ENCODE measurements around the gene ACYP2. TPM values are rescaled to one million over a fixed set of nuclear protein-coding genes. Genes with fewer than 3 reads are reported as not detected.

ACYP2 gene
- total and polyA plus RNA-seq, 2 donors (not counting 1 experiment from before 2014, with no cell fraction given), result 14.0 to 17.2 TPM

DNA sequence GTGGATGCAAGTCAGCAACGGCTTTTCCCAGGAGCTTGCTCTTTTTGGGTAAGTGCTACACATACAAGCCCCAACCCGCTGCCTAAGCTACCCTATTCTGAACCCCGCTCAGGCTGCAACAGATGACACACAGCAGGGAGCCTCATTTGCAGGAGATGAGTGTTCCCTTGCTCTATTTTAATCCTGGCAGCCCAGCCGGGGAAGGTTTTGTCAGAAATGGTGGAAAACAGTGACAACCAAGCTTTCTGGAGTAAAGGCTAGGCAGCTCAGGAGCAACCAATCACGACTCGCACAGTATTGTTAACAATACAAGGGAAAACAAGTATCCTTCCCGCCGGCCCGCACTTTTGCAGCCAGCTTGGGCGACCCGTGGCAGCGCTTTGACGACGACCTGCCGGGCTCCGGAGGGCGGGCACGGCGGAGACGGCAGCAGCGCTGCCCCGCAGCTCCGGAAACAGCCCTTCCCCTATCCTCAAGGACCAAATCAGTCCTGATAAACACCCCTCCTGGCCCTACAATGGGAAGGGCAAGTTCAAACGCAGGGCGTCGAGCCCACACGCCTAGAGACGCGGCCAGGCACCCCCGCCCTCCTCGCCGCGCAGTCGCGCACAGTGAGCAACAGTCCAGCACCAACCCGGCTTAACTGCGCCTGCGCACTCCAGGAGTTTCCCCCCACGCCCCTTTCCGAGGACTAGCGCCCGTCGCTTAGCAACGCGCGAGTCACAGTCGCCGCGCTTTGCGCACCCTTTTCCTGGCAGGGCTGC, 214.9 kb downstream of the ACYP2 start:
- H3K9ac ChIP-seq (ENCODE audit: low read length), result peak overlapping the region; percentile 70
- peak overlapping the region; percentile 51 to 67 (median 57) for H3K4me3 ChIP-seq (ENCODE audit: control extremely low read depth in 1 of 5, extremely low read depth in 1 of 5, insufficient read depth in 1 of 5, low read depth in 2 of 5, low read length in 4 of 5)
- ChIA-PET POLR2A (no interaction called here), CTCF (interaction anchor here (1.6 kb wide), 1 partner anchor 223 kb away, joined by 5 read pairs; no protein-coding TSS in a partner anchor)
- H3K9me3 Mint-ChIP-seq (ENCODE audit: insufficient read depth), result no peaks in the 10 kb centered on the region
- peak overlapping the region; percentile 88 for H2AFZ ChIP-seq (ENCODE audit: insufficient read depth, low read depth, low read length, poor library complexity, severe bottlenecking)
- peaks cover 18% of the 10 kb centered on the region for H3K4me1 Mint-ChIP-seq
- H3K36me3 ChIP-seq (replicated peaks in 1 of 2; ENCODE audit: control extremely low read depth in 1 of 2, control insufficient read depth in 1 of 2, extremely low read depth in 1 of 2, insufficient read depth in 2 of 2, low read length in 1 of 2), result no peaks in the 10 kb centered on the region
- H3K9me3 ChIP-seq (ENCODE audit: control extremely low read depth in 1 of 3, control insufficient read depth in 2 of 3, insufficient read depth in 1 of 3, low read length in 2 of 3), result peaks cover under 1 to 8% (median 2%) of the 10 kb centered on the region in 3 donors
- intact Hi-C loops (cut with micrococcal nuclease), result loop anchor here (1.0 to 10.0 kb wide), 7 partner anchors 64 to 952 kb away; partner anchors contain the start of genes ACYP2, ASB3, EML6 and ERLEC1
- peak overlapping the region in 1 of 2 donors; percentile 29 for H3K27ac ChIP-seq (ENCODE audit: low read length in 2 of 2)
- peaks cover 21 to 23% of the 10 kb centered on the region in 2 donors for H3K4me1 ChIP-seq (ENCODE audit: control insufficient read depth in 2 of 2, insufficient read depth in 2 of 2, low read length in 2 of 2)
- ATAC-seq (ENCODE audit: low read depth) (peak; percentile 94), DNase-seq (peak; percentile 93)
- H3K27me3 ChIP-seq (replicated peaks in 1 of 4; ENCODE audit: control extremely low read depth in 1 of 4, control insufficient read depth in 3 of 4, insufficient read depth in 4 of 4, low read length in 3 of 4), result peaks cover 0 to 23% (median 10%) of the 10 kb centered on the region in 4 experiments
- WGBS (ENCODE audit: insufficient coverage), result 6% methylated on average over 50 of the region's 50 CpGs
- H3K27me3 Mint-ChIP-seq, result peaks cover 19% of the 10 kb centered on the region
- H4K20me1 ChIP-seq (ENCODE audit: control insufficient read depth, insufficient read depth, low read length, poor library complexity, severe bottlenecking), result no peaks in the 10 kb centered on the region
- H3K4me3 Mint-ChIP-seq, result peak overlapping the region; percentile 94
- no peaks in the 10 kb centered on the region for H3K79me2 ChIP-seq (ENCODE audit: control insufficient read depth, insufficient read depth, low read length)
- peak overlapping the region; percentile 91 for H3K27ac Mint-ChIP-seq
- H3K4me2 ChIP-seq (replicated peaks; ENCODE audit: low read depth, low read length, poor library complexity, severe bottlenecking), result peak overlapping the region; percentile 85
- TF ChIP-seq EZH2 (IDR thresholded peaks at IDR 0.05; ENCODE audit: borderline replicate concordance, insufficient read depth, low read depth, low read length, poor library complexity, severe bottlenecking), result no peak
- TF ChIP-seq CTCF (IDR thresholded peaks at IDR 0.05), result no peak
